Measurements from ENCODE around the gene NSRP1.
"Not testable (repeated sequence)": the region's sequence is repeated elsewhere in the genome, so short reads cannot be mapped to it uniquely, and the experiment has no call there.

Gene NSRP1

DNA sequence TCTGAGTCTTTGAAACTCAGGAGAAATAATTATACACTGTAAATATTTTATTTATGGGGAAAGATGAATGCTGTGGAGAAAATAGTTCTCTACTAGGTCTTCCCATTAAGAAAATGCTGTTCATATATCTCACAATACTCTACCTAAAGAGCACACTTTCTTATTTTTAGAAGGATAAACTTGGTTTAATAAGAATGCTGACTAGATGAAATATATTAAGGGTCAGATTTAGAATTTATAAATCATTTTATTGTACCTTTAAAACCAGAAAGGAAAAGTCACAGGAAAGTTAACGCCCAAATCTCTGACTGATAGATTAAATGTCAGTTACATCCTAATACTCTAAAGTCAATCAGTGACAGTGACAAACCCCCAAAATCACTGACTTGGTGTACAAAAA, 70.1 kb downstream of the NSRP1 start:
- DNase-seq (ENCODE audit: low spot score): no peak

DNA sequence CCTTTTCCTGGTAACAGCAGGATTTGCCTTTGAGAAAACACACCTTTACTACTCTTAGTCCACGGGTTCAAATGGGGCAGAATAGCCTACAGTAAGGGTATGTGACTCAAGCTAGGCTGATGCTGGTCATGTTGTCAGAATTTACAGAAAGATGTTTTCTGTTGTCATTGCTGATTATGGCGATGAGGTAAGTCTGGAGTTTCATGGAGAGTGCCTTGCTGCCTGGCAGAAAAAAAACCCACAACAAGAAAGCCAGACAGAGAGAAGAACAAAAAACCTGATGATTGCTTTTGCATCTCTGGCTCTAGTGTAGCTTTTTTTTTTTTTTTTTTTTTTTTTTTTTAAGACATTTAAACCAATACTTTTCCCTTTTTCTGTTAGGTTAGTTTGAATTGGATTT, 71.0 kb downstream of the NSRP1 start:
- no peak for DNase-seq (ENCODE audit: low spot score)

DNA sequence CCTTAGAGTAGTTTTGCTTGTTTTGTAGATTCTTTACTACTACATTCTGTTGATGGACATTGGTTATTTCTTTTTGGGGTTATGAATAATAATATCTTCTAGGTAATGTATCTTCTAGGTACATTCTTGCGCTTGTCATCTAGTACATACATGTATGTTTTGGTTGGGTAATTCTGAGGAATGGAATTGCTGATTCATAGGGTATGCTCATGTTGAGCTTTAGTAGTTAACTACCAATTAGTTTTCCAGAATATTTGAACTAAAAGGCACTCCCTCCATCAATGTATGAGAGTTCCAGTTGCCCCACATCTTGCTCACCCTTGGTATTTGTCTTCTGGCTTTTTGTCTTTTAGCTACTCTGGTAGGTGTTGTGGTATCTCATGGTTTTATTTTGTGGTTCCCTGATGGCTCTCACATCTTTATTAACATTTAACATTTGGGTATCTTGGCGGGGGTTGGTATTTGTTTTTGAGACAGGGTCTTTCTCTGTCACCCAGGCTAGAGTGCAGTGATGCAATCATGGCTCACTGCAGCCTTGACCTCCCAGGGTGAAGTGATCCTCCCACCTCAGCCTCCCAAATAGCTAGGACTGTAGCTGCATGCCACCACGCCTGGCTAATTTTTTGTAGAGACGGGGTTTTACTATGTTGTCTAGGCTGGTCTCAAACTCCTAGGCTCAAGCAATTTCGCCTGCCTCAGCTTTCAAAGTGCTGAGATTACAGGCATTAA, 71.8 kb downstream of the NSRP1 start:
- no peak for DNase-seq (ENCODE audit: low spot score)

DNA sequence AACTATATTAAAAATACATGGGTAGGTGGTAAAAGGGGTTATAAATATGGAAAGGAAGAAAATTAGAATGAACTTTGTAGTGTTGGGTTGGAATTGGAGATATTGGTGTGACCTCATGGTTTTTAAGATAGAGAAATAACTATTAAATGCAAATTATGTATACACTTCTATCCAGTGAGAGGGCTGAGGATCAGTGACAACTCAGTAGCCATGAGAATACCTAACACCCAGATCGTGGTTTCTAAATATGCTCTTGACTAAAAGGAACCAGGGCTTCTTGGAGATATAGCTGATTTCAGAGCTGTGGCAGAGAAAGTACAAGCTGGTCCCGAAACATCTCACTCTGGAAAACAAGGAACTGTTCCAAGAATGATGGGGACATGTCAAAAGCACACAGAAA, 74.5 kb downstream of the NSRP1 start:
- no peak for DNase-seq (ENCODE audit: low spot score)

DNA sequence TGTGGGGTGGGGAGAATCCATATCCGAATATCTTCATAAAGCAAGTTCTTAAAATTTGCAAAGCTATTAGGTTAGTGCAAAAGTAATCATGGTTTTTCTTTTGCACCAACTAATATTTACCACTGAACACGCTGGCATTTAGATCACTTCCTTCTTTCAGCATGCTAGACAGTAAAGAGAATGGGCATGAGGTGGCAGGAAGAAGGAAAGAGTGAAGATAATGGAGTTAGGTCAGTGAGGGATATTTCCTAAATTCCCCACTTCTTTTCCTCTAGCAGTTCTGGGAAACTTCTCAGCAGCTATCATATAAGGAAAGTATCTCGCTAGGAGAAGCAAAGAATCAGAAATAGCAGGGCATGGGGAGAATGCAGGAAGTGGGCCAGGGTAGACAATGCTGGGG, 79.9 kb downstream of the NSRP1 start:
- no peak for DNase-seq (ENCODE audit: low spot score)

DNA sequence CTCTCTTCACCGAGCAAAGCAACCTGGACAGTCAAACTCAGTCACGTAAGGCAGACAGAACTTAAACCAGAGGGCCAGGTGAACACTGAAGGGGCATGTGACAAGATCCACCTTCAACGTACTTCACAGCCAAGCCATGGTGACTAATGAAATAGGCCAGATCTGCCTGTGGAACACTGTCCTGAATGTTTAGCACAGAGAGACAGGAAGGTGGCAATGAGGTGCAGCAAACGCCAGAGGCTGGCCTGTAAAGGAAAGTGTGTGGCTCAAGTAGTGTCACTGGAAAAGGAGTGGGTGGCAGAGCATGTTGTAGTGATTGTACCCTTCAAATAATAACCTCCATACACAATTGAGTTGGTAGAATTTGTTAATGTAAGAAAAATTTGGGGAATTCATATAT, 80.8 kb downstream of the NSRP1 start:
- no peak for DNase-seq (ENCODE audit: low spot score)

DNA sequence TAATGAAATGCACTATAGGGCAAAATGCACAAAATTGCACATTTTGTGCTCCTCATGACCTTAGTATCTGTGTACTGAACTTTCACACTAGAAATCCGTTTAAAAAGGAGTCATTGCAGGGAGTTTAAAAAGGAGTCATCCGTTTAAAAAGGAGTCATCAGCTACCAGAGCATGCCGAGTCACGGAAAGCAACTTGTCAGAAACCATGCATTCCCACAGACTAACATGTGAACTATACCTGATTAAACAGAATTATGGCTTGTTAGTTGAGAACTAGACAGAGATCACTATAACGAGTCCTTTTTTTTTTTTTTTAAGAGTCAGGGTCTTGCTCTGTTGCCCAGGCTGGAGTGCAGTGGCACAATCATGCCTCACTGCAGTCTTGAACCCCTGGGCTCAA, 83.0 kb downstream of the NSRP1 start:
- DNase-seq (ENCODE audit: low spot score): no peak

DNA sequence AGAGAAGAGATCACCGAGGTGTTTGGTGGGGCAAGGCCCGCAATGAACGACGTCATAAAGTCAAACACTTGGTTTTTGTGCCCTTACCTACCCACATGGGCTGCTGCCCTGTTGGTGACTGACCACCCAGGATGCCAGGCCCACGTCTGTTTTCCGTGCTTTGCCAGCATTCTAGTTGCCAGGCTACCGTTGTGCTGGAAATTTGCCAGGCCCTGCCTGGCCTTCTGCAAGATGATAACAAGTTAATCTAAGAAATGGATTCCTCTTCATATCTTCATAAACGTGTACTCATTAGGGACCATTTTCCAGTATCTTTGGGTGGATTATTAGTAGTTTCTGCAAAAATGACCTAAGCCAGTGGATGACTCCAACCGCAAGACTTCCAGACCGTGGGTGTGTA, 83.5 kb downstream of the NSRP1 start:
- DNase-seq (ENCODE audit: low spot score): no peak

DNA sequence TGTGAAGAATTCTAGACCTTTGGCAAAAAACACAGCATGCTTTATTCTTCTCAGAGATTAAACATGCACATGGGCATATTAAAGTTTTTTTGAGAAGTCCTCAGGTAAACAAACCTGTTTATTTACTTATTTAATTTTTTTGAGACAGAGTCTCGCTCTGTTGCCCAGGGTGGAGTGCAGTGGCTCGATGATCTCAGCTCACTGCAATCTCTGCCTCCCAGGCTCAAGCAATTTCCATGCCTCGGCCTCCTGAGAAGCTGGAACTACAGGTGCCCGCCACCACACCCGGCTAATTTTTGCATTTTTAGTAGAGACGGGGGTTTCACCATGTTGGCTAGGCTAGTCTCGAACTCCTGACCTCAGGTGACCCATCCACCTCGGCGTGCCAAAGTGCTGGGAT, 84.0 kb downstream of the NSRP1 start:
- DNase-seq (ENCODE audit: low spot score): not testable (repeated sequence)

DNA sequence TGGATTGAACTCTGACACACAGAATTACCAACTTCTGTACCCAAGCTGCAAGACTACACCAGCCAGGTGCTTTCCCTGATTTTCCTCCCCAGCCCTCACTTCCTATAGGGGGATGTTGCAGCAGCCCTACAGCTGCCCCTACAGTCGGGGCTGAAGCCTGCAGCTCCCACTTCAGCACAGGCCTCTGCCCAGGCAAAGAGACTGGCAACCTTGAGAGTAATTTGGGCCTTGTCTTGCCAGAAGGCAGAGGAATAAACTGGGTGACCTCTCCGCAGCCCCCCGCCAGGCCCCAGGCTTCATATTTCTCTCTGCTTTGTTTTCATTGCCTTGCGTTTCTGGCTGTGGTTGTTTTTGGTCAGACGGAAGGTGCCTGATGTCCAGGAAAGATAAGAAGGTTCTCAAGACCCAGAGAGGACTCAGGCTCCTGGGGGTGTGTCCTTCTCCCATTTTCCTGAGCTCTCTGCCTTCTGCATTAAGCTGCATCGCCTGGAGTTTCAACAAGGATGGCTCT, 86.9 kb downstream of the NSRP1 start:
- DNase-seq (ENCODE audit: low spot score): peak; percentile 45

DNA sequence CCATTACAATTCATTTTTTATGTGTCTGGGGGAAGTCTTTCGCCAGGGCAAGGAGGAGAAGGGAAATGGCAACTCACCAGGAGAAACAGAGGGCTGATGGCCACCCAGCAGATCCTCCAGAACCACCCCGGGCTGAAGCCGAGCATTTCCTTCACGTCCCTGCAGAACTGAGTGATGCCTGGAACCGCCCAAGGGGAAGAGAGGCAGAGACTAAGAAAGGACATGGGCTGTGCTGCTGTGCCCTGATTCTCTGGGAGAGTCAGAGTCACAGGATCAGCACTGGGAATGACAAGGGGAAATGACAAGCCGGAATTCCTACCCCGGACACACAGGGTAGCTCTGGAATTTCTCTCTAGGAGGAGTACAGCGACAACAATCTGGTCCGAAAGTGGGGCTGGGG, 91.0 kb downstream of the NSRP1 start:
- no peak for DNase-seq (ENCODE audit: low spot score)

DNA sequence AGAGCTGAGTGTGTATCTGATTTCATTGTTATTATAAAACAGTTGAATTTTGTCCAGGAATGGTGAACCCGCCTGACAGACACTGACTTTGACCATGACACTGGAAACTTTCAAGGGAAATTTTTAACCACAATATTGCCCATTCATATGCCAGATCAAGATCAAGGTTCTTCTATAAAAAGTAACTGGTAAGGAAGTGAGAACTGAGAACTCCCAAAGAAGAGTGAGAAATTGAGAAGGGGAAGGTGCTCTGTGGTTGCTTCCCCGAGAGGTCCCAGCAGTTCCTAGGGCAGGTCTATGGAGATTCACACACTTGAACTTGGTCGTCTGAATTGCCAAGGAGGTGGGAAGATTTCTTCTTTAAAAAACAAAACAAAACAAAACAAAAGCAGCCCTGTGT, 91.6 kb downstream of the NSRP1 start:
- no peak for DNase-seq (ENCODE audit: low spot score)

DNA sequence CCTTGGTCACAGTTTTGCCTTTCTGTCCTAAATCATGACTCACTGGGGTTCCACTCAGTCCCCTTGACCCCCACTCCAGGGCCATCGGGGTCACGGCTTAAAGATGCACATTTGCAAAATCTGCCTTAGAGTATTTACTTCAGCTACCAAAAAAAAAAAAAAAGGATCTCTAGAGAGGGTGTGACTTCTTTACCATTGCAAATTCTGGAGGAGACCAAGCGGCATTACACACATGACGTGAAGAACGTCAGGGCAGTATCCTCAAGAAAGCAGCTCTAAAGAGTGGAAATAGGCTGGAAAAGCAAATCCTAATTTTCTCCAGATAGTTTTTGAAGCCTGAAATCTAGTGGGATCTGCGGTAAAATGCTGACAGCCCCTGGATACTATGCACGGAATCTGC, 93.3 kb downstream of the NSRP1 start:
- DNase-seq (ENCODE audit: low spot score): no peak

DNA sequence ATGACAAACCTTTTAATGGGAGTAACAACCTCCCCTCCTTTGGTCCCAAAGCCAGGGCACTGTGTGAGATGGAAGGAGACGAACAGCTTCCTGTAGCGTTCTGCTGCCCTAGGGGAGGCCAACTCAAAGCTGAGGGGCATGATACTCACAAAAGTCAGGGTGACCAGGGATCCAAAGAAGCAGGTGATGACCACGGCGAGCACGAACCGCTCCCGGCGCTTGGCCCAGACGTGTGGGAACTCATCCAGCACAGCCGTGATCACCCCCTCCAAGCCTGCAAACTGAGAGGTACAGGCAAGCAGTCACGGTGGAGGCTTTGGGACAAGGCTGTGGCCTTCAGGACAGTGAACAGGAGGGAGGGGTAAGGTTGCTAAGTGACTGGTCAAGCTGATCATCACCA, 93.8 kb downstream of the NSRP1 start:
- DNase-seq (ENCODE audit: low spot score): no peak

DNA sequence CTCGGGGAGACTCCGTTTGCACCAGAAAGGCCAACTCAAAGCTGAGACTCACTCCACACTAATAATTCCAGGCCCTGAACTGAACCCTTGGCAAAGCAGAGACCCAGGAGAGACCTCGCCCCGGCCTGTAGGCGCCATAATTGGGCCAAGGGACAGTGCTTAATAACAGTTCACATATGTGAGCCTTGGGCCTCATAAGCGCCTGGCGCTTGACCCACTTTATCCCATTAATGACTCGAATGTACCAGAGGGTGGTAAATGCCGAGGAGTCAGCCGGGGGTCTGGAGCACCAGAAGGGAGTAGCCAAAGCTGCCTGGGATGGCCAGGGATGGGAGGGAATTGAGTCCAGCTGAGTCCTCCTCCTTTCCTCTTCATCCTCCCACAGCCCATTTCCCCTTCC, 94.3 kb downstream of the NSRP1 start:
- DNase-seq (ENCODE audit: low spot score): no peak

DNA sequence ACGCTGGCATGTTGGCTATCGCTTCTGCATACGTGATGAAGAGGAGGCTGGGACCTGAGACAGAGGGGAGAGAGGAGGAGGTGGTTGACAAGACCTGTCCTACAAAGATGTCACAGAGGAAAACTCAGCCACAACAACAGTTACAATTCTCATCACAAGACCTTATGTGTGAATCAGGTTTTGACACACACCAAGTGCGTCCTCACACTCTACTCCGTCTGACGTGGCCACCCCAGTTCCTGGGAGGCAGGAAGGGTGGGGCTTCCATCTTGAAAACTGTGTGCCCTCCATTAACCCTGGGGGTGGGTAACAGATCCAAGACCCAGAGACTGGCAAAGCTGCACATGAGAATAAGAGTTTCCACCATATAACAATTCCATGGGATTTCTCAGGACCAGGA, 94.8 kb downstream of the NSRP1 start:
- DNase-seq (ENCODE audit: low spot score): no peak

DNA sequence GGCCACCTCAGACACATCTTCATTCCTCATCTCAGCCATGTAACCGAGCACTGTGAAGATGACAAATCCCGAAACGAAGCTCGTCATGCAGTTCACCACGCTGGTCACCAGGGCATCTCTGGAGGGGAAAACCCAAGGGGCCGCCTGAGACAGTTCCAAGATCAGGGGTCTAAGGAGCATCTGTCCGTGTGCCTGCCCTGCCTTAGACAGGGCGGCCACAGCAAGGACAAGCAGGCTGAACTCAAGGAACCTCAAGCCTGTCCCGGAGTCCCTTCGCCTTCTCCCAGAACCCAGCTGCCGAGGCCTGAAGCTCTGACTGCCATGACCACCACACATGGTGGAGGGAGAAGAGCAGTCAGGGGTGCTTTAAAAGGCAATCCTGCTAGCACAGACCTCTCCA, 96.1 kb downstream of the NSRP1 start:
- no peak for DNase-seq (ENCODE audit: low spot score)

DNA sequence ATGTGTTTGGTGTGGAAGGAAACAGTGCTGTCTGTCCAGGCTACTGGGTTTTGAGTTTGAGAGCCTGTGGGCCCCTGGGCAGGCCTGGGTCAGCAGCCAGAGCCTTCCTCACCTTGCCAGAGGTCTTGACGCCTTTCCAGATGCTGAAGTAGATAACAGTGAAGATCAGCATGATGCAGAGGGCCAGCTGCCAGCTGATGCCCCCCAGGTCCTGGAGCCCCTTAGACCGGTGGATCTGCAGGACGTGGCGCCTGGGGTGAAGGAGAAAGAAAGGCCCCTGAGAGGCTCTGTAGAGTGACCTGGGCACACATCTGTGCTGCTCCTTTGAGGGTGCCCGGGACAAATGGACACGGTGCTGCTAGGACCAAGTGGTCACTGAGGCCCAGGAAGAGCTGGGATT, 100.4 kb downstream of the NSRP1 start:
- no peak for DNase-seq (ENCODE audit: low spot score)

DNA sequence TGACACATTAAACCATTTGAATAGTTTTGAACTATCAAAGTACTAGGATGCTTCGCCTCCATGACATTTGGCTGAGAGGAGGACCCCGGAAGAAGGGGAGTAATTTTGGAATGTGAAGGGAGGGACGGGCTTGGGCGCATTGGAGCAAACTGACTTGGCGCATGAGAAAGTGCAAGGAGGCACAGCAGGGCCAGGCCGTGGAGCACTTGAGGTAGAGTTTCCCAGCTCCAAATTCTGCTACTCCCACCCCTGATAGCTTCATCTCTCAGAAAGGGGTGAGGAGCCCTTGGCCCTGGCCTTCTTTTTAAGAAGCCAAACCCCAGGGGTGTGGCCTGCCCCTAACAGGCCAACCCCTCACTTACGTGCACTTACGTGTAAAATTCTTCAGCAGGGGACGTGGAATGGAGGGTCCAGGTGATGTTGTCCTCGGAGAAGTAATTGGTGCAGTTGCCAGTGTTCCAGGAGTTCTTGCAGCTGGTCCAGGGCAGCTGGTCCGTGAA, 101.2 kb downstream of the NSRP1 start:
- DNase-seq (ENCODE audit: low spot score): no peak

DNA sequence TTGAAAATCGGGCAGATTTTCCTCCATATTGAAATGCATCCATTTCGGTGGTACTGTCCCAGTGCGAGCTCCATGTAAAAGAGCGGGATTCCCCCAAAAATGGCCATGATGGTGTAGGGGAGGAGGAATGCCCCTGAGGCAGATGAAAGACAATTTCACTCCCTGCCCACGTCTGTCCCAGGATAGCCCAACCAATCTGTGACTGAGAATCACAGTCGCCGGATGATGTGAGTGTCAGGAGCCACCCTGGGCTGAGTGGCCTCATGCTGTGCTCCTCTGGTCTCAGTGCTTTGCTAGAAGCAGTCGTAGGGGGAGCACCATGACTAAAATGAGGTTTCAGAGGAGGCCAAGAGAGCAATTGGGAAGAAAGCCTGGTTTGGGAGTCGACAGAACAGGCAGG, 102.2 kb downstream of the NSRP1 start:
- no peak for DNase-seq (ENCODE audit: low spot score)

DNA sequence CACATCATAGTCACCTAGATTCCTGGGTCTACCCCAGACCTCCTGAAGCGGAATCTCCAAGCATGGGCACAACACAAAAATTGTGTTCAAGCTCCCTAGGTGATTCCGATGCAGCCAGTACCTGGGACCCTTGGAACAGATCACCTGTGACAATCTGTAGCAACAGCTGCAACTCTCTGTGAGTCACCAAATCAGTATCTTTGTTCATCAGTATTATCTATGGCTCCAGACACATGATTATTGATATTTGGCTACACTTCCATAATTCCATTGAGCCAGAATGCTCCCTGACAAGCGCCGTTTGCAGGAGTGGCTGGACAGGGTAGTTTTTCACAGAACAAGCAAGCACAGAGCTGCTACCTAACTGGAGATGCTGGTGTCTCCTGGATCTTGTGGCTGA, 102.7 kb downstream of the NSRP1 start:
- DNase-seq (ENCODE audit: low spot score): no peak

DNA sequence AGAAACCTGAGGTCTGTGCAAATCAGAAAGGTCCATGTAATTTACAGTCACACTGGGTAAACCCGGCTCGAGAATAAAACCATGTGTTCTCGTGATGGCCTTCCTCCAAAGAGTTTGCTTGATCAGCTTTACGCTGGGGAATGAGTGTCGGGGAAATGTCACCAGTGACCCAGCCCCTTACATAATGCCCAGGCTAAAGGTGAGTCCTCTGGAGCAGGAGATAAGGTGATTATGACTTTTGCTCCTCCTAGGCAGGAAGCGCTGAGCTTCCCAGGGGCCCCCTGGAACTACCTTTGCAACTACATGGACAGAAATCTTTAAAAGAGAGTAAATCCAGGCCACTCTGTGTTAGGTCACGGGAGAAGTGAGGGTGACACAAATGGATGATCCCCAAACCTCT, 103.2 kb downstream of the NSRP1 start:
- no peak for DNase-seq (ENCODE audit: low spot score)

DNA sequence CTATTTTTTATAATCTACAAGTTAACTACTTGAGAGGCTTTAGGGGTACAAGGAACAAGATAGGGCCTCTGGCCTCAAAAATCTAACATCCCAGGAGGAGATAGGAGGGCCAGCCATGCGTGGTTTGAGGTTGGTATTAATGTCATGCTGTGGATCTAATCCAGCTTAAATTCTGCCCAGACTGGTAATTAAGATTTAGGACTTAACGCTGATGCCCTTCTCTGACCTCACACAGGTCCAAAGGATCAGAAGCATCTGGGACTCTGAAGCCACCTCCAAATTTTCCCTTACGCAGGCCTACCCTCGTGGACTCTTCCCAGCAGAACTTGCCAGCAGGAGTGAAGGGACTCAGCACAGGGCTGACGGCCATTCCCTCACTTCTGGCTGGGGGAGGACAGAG, 103.8 kb downstream of the NSRP1 start:
- no peak for DNase-seq (ENCODE audit: low spot score)

DNA sequence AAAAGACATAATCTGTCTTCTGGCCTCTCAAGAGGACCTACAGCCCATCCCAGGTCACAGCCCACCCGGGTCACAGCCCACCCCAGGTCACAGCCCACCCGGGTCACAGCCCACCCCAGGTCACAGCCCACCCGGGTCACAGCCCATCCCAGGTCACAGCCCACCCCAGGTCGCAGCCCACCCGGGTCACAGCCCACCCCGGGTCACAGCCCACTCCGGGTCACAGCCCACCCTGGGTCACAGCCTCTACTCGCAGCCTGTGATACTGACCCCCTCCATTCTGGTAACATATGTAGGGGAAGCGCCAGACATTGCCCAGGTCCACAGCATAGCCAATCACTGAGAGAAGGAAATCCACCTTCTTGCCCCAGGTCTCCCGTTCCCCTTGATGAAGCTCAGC, 104.7 kb downstream of the NSRP1 start:
- DNase-seq (ENCODE audit: low spot score): no peak
